Measurements from ENCODE around the gene GLT8D2. TPM values are rescaled to one million over a fixed set of nuclear protein-coding genes. Genes with fewer than 3 reads are reported as not detected.

Gene GLT8D2
- polyA plus RNA-seq, 1 of the 3 experiments (the other 2 are of a cell fraction): 50.0 TPM

DNA sequence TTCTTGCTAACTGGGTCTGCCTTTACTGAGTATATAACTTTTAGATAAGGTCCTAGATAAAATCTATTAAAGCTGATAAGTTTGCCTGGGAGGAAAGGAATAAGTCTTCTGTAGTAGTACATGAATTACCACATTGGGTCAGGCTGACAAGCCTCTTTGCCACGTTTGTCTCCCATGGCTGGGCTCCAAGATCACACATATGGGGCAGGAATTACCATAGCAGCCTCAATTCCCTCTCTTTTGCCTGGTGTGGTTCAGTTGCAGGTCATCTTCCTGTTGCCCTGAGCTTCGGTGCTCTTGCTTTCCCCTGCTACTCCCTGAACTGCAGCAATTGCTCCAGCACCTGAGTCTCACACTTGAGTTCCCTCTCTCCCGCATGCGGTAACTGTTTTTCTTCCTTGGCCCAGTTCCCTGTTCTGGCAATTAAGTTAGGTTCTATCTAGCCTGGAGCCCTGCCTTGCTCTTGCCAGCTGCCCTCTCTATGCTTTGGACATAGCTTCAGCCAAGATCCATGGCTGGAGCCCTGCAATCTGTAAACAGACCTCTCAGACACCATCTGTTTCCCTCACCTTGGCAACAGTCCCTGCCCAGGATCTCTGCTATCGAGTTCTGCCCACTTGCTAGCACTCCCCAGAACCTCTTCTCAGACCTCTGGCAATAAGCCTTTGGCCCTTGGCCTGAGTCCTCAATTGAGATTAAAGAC is 5.8 kb upstream of the GLT8D2 start:
- POLR2A ChIA-PET: interaction anchor here (1.2 to 1.6 kb wide), 2 partner anchors 9 to 90 kb away, joined by 3 to 12 read pairs; partner anchors contain the start of gene TDG

DNA sequence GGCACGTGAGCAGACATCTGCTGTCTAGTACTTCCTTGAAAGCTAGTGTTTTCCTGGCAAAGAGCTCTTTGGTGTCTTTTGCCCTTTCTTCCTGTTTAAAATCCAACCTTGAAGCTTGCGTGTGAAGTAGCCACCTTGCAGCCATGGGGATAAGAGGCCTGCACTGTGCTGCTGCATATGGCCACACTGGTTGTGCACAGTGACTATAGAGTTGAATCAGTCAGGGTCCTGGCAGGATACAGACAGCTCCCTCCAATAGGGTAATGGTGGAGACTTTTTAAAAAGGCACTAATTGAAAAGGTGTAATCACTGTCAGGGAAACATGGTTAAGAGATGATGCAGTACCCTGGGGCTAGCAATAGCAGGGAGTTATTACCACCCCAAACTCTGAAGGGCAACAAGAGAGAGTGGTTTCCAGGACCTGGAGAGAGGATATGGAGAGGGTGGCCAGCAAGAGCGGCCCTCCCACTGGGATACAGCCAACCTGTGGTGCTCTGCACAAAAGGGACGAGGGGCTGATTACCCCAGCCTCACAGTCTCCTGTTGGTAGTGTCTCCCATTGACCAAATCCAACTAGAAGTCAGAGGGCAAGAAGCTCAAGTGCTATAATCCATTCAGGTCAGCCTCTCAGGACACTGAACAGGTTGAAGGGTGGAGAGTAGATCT is 4.8 kb upstream of the GLT8D2 start:
- peaks cover 15% of the 10 kb centered on the region for H3F3A ChIP-seq (replicated peaks; ENCODE audit: insufficient read depth)
- 65% methylated on average over 4 of the region's 4 CpGs for WGBS (ENCODE audit: low lambda C conversion rate)
- no peaks in the 10 kb centered on the region for H3K36me3 ChIP-seq (replicated peaks in 1 of 2; ENCODE audit: control insufficient read depth in 1 of 2, insufficient read depth in 2 of 2, low read length in 1 of 2)
- H2AFZ ChIP-seq (ENCODE audit: low read depth): no peak overlapping the region
- no peaks in the 10 kb centered on the region for H3K27me3 ChIP-seq (ENCODE audit: insufficient read depth)
- no peak for DNase-seq
- H4K20me1 ChIP-seq (ENCODE audit: insufficient read depth): no peaks in the 10 kb centered on the region
- no peak overlapping the region for H3K9ac ChIP-seq
- no peak overlapping the region for H3K4me2 ChIP-seq
- no peak overlapping the region for H3K4me3 ChIP-seq (ENCODE audit: low read depth in 2 of 2, low read length in 1 of 2)
- ChIA-PET CTCF (interaction anchor here (2.2 kb wide), 2 partner anchors 9 to 54 kb away, joined by 7 to 12 read pairs; partner anchors contain the start of gene HCFC2), POLR2A (no interaction called here)
- H3K9me2 ChIP-seq: no peaks in the 10 kb centered on the region
- no peaks in the 10 kb centered on the region for H3K9me3 ChIP-seq
- H3K79me2 ChIP-seq (ENCODE audit: insufficient read depth): no peaks in the 10 kb centered on the region
- H3K27ac ChIP-seq (ENCODE audit: low read depth in 2 of 2, low read length in 1 of 2): peak overlapping the region in 1 of 2 experiments; percentile 92; a peak in 2 of 4 replicates
- H3K4me1 ChIP-seq (ENCODE audit: control insufficient read depth in 1 of 2, insufficient read depth in 2 of 2, low read depth in 1 of 2, low read length in 1 of 2): peaks cover 4 to 26% of the 10 kb centered on the region in 2 experiments; a peak in 2 of 4 replicates
- no peak for TF ChIP-seq IRF3 (IDR thresholded peaks at IDR 0.05; ENCODE audit: low read depth, low read length)
- no peak for TF ChIP-seq TCF12 (IDR thresholded peaks at IDR 0.05)
- no peak for TF ChIP-seq SIN3A (IDR thresholded peaks at IDR 0.05; ENCODE audit: borderline replicate concordance, low read depth, low read length)
- no peak for TF ChIP-seq MAX (IDR thresholded peaks at IDR 0.05; ENCODE audit: low read depth)
- no peak for TF ChIP-seq GATA2 (CRISPR knock-in tag; IDR thresholded peaks at IDR 0.05)
- TF ChIP-seq, protein P1, sequence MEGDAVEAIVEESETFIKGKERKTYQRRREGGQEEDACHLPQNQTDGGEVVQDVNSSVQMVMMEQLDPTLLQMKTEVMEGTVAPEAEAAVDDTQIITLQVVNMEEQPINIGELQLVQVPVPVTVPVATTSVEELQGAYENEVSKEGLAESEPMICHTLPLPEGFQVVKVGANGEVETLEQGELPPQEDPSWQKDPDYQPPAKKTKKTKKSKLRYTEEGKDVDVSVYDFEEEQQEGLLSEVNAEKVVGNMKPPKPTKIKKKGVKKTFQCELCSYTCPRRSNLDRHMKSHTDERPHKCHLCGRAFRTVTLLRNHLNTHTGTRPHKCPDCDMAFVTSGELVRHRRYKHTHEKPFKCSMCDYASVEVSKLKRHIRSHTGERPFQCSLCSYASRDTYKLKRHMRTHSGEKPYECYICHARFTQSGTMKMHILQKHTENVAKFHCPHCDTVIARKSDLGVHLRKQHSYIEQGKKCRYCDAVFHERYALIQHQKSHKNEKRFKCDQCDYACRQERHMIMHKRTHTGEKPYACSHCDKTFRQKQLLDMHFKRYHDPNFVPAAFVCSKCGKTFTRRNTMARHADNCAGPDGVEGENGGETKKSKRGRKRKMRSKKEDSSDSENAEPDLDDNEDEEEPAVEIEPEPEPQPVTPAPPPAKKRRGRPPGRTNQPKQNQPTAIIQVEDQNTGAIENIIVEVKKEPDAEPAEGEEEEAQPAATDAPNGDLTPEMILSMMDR (IDR thresholded peaks at IDR 0.05): no peak
- no peak for TF ChIP-seq ELF1 (IDR thresholded peaks at IDR 0.05)
- TF ChIP-seq, protein P2, sequence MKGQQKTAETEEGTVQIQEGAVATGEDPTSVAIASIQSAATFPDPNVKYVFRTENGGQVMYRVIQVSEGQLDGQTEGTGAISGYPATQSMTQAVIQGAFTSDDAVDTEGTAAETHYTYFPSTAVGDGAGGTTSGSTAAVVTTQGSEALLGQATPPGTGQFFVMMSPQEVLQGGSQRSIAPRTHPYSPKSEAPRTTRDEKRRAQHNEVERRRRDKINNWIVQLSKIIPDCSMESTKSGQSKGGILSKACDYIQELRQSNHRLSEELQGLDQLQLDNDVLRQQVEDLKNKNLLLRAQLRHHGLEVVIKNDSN (IDR thresholded peaks at IDR 0.05; ENCODE audit: borderline replicate concordance, low read depth): no peak
- TF ChIP-seq FOXJ3 (CRISPR knock-in tag; IDR thresholded peaks at IDR 0.05): no peak

More for the DNA sequence above, 5.8 kb upstream of the GLT8D2 start:
- H3K4me1 ChIP-seq (ENCODE audit: control insufficient read depth in 1 of 2, insufficient read depth in 2 of 2, low read depth in 1 of 2, low read length in 1 of 2): peaks cover 0 to 24% of the 10 kb centered on the region in 2 experiments; a peak in 2 of 4 replicates
- H3K9ac ChIP-seq: no peak overlapping the region
- peak; percentile 82 for DNase-seq
- no peaks in the 10 kb centered on the region for H3K36me3 ChIP-seq (replicated peaks in 1 of 2; ENCODE audit: control insufficient read depth in 1 of 2, insufficient read depth in 2 of 2, low read length in 1 of 2)
- no peaks in the 10 kb centered on the region for H3K79me2 ChIP-seq (ENCODE audit: insufficient read depth)
- no peaks in the 10 kb centered on the region for H3K9me3 ChIP-seq
- no peaks in the 10 kb centered on the region for H3K9me2 ChIP-seq
- TF ChIP-seq MXI1 (IDR thresholded peaks at IDR 0.05; ENCODE audit: low read depth, low read length) (peak; percentile 52; the same call in 1 of the 2 replicates), RCOR1 (IDR thresholded peaks at IDR 0.05; ENCODE audit: low read length) (peak; percentile 95), MAX (IDR thresholded peaks at IDR 0.05; ENCODE audit: low read depth) (no peak), EP300 (IDR thresholded peaks at IDR 0.05; ENCODE audit: borderline replicate concordance in 1 of 2, low read depth in 1 of 2, low read length in 1 of 2) (peak in 1 of 2 experiments; percentile 82; a peak in 1 of 4 replicates), MEF2A (IDR thresholded peaks at IDR 0.05; ENCODE audit: borderline replicate concordance, low read depth) (no peak), SIN3A (IDR thresholded peaks at IDR 0.05; ENCODE audit: borderline replicate concordance, low read depth, low read length) (no peak), GATA2 (CRISPR knock-in tag; IDR thresholded peaks at IDR 0.05) (peak; percentile 61), NRF1 (IDR thresholded peaks at IDR 0.05; ENCODE audit: low read depth, low read length) (no peak), NFIC (IDR thresholded peaks at IDR 0.05; ENCODE audit: borderline replicate concordance) (no peak), FOSL2 (IDR thresholded peaks at IDR 0.05; ENCODE audit: borderline replicate concordance, low read depth) (no peak), CHD2 (IDR thresholded peaks at IDR 0.05; ENCODE audit: low read length, partially characterized antibody) (peak; percentile 89), RFX5 (IDR thresholded peaks at IDR 0.05; ENCODE audit: low read length) (no peak), GABPA (IDR thresholded peaks at IDR 0.05; ENCODE audit: low read depth) (no peak), RAD21 (IDR thresholded peaks at IDR 0.05; ENCODE audit: low read length) (no peak), FOXJ3 (CRISPR knock-in tag; IDR thresholded peaks at IDR 0.05) (peak; percentile 93)
- TF ChIP-seq, protein P2 (IDR thresholded peaks at IDR 0.05; ENCODE audit: borderline replicate concordance, low read depth): no peak
- CTCF ChIA-PET: interaction anchor here (0.7 to 2.2 kb wide), 4 partner anchors 8 to 55 kb away, joined by 3 to 12 read pairs (median 5); partner anchors contain the start of gene HCFC2
- 14% methylated on average over 5 of the region's 5 CpGs for WGBS (ENCODE audit: low lambda C conversion rate)
- no peak overlapping the region for H3K4me2 ChIP-seq
- no peaks in the 10 kb centered on the region for H3K27me3 ChIP-seq (ENCODE audit: insufficient read depth)
- peaks cover 8% of the 10 kb centered on the region for H3F3A ChIP-seq (replicated peaks; ENCODE audit: insufficient read depth)
- H2AFZ ChIP-seq (ENCODE audit: low read depth): no peak overlapping the region
- H3K27ac ChIP-seq (ENCODE audit: low read depth in 2 of 2, low read length in 1 of 2): peak overlapping the region in 1 of 2 experiments; percentile 92; a peak in 2 of 4 replicates
- H3K4me3 ChIP-seq (ENCODE audit: low read depth in 2 of 2, low read length in 1 of 2): no peak overlapping the region
- no peaks in the 10 kb centered on the region for H4K20me1 ChIP-seq (ENCODE audit: insufficient read depth)
